HepG2 (cell line): ENCODE data around the gene CD58. TPM values are rescaled to one million over a fixed set of nuclear protein-coding genes. Genes with fewer than 3 reads are reported as not detected.

Source experiments
- ATAC-seq: fragments of 200-7000 bp; cut with Tn5 transposase; 3 replicates; pipeline ENCODE4 v1.9.1; 2020; ENCODE audit warnings: mild to moderate bottlenecking, moderate library complexity
- BruUV-seq: library from RNA; stranded (reverse); fragments of 400-500 nt; replicated peaks from 2 replicates; lab custom pipeline; 2021; lab: Mats Ljungman, UMichigan
- CTCF ChIA-PET: fragments of 300-600 bp; formaldehyde crosslinking; extraction: SDS; loops from one replicate; lab custom pipeline; 2021; ENCODE audit warnings: low total read pairs, inconsistent platforms, low intra/inter-chr PET ratio; lab: Yijun Ruan, JAX
- POLR2A ChIA-PET: fragments of 350-600 bp; sonication (Branson Sonifier 250); formaldehyde crosslinking; loops from one replicate; lab custom pipeline; 2020; ENCODE audit warnings: antibody characterized with exemption, inconsistent platforms; lab: Yijun Ruan, JAX
- DNase-seq: peaks from one replicate; pipeline ENCODE4 v3.0.0-alpha.2; 2015; ENCODE audit warnings: low spot score
- FAIRE-seq: peaks from 3 replicates; lab custom pipeline; 2011; peaks lifted over from hg19 to GRCh38; lab: Jason Lieb, UNC
- H2AFZ ChIP-seq: one replicate; pipeline ENCODE4 v1.6.1; 2011; ENCODE audit warnings: low read length, inconsistent platforms
- H3K27ac ChIP-seq: fragments of 300-600 bp; 3 replicates; pipeline ENCODE4 v1.8.0; 2011; ENCODE audit warnings: mixed run types, mild to moderate bottlenecking, mixed read lengths, low read length, inconsistent platforms; ENCODE audit not compliant: insufficient read depth; ENCODE audit errors: extremely low read length
- H3K27me3 ChIP-seq, 2 experiments: fragments of 200-600 bp in 1 of 2; 2 replicates in 1 of 2; 3 replicates in 1 of 2; pipeline versions ENCODE4 v1.6.0 to v1.8.0; 2011; ENCODE audit warnings: low read length in 2 of 2, mild to moderate bottlenecking in 2 of 2, moderate library complexity in 2 of 2, inconsistent platforms in 1 of 2; ENCODE audit not compliant: insufficient read depth in 2 of 2, control insufficient read depth in 1 of 2
- H3K36me3 ChIP-seq, 2 experiments: fragments of 200-600 bp in 1 of 2; replicated peaks in 1 of 2; 2 replicates in 1 of 2; 3 replicates in 1 of 2; pipeline versions ENCODE4 v1.5.1 to v1.8.0; 2011; ENCODE audit warnings: low read length in 2 of 2, inconsistent platforms in 1 of 2; ENCODE audit not compliant: insufficient read depth in 2 of 2, control insufficient read depth in 1 of 2
- H3K4me1 ChIP-seq: 2 replicates; pipeline ENCODE4 v1.5.1; 2012; ENCODE audit warnings: low read length, inconsistent platforms; ENCODE audit not compliant: insufficient read depth
- H3K4me2 ChIP-seq: 2 replicates; pipeline ENCODE4 v1.6.0; 2011; ENCODE audit warnings: low read depth, low read length, inconsistent platforms
- H3K4me3 ChIP-seq, 3 experiments: fragments of 200-600 bp in 1 of 3; sonication (generic), shearing (Covaris generic) in 1 of 3; replicated peaks in 1 of 3; 2 replicates each; pipeline ENCODE4 v1.5.1; 2011 to 2016; ENCODE audit warnings: low read length in 3 of 3, inconsistent platforms in 2 of 3, low read depth in 2 of 3, mild to moderate bottlenecking in 2 of 3, control low read depth in 1 of 3, mixed read lengths in 1 of 3; ENCODE audit not compliant: insufficient read depth in 1 of 3
- H3K79me2 ChIP-seq: one replicate; pipeline ENCODE4 v1.6.1; 2011; ENCODE audit warnings: low read length, inconsistent platforms; ENCODE audit not compliant: insufficient read depth
- H3K9ac ChIP-seq: 2 replicates; pipeline ENCODE4 v1.6.0; 2011; ENCODE audit warnings: mild to moderate bottlenecking, low read depth, low read length, inconsistent platforms; ENCODE audit not compliant: insufficient read depth
- H3K9me3 ChIP-seq: 2 replicates; pipeline ENCODE4 v1.5.1; 2012; ENCODE audit warnings: mild to moderate bottlenecking, low read length
- H4K20me1 ChIP-seq: 2 replicates; pipeline ENCODE4 v1.6.0; 2011; ENCODE audit warnings: inconsistent platforms, mild to moderate bottlenecking, low read length, moderate library complexity; ENCODE audit not compliant: insufficient read depth
- MXD4 ChIP-seq: IDR thresholded peaks from 2 replicates; pipeline ENCODE4 v1.6.1; 2016; ENCODE audit warnings: mild to moderate bottlenecking, missing biosample characterization, missing genetic modification reagents
- PAXIP1 ChIP-seq: sonication (generic); formaldehyde crosslinking; conservative IDR thresholded peaks from 2 replicates; pipeline ENCODE4 v1.4.0; 2020; ENCODE audit warnings: mild to moderate bottlenecking, missing genetic modification reagents, moderate library complexity
- SRF ChIP-seq: IDR thresholded peaks from 2 replicates; pipeline ENCODE4 v1.6.1; 2011; ENCODE audit warnings: mild to moderate bottlenecking, low read depth, low read length, moderate library complexity
- SRY ChIP-seq: sonication (generic); formaldehyde crosslinking; IDR thresholded peaks from 2 replicates; pipeline ENCODE4 v1.8.0; 2022; ENCODE audit warnings: mild to moderate bottlenecking, missing genetic modification reagents
- ZFP36L1 ChIP-seq: sonication (generic); formaldehyde crosslinking; IDR thresholded peaks from 2 replicates; pipeline ENCODE4 v1.8.0; 2022; ENCODE audit warnings: mild to moderate bottlenecking, missing genetic modification reagents, moderate library complexity
- ZNF432 ChIP-seq: sonication (generic); formaldehyde crosslinking; IDR thresholded peaks from 2 replicates; pipeline ENCODE4 v1.5.0; 2020; ENCODE audit warnings: missing genetic modification reagents, mild to moderate bottlenecking, borderline replicate concordance
- ZNF646 ChIP-seq: sonication (generic); formaldehyde crosslinking; IDR thresholded peaks from 2 replicates; pipeline ENCODE4 v1.9.0; 2021; ENCODE audit warnings: mild to moderate bottlenecking, missing genetic modification reagents
- ZNF792 ChIP-seq: IDR thresholded peaks from 2 replicates; pipeline ENCODE4 v1.6.1; 2016
- ZSCAN20 ChIP-seq: sonication (generic); formaldehyde crosslinking; IDR thresholded peaks from 2 replicates; pipeline ENCODE4 v1.4.0; 2020; ENCODE audit warnings: missing genetic modification reagents, mild to moderate bottlenecking, borderline replicate concordance
- WGBS: methylation state at CpG from one replicate; pipeline ENCODE4 v1.1.6; 2017; ENCODE audit warnings: low lambda C conversion rate; 5-methylcytosine and 5-hydroxymethylcytosine counted together
- in situ Hi-C: cut with HindIII; loops from 2 replicates; pipeline ENCODE4 v1.10.0; 2017; ENCODE audit warnings: low pct_unique_long_range_greater_than_20kb; ENCODE audit not compliant: extremely low pct_ligation_motif_present
- intact Hi-C: fragments of 100-400 bp; cut with micrococcal nuclease; formaldehyde crosslinking; loops from one replicate; pipeline ENCODE4 v1.10.0; 2022; ENCODE audit not compliant: unreplicated experiment
- polyA plus RNA-seq, 8 experiments: library from polyadenylated mRNA; depleted of rRNA in 3 of 8; stranded (reverse) in 7 of 8; unstranded in 1 of 8; fragments of >200 nt; fragmentation: Illumina TruSeq in 4 of 8; extraction: Trizol in 4 of 8; gene quantifications; 2 replicates each; pipeline versions ENCODE4 v1.2.1 to v1.2.3, GENCODE V29; 2011 to 2016; ENCODE audit warnings: low read depth in 4 of 8, missing spikeins in 1 of 8, mixed read lengths in 1 of 8; ENCODE audit not compliant: insufficient read depth in 1 of 8
- total RNA-seq, 5 experiments: library from RNA; depleted of rRNA; stranded (reverse); fragments of >200 nt; fragmentation: Illumina TruSeq; extraction: Trizol; gene quantifications; 2 replicates each; pipeline ENCODE4 v1.2.3, GENCODE V29; 2016; ENCODE audit warnings: low read depth in 1 of 5
- TF ChIP-seq, protein P1 (sequence below): sonication (generic); formaldehyde crosslinking; IDR thresholded peaks from 2 replicates; pipeline ENCODE4 v1.4.0; 2020; ENCODE audit warnings: missing genetic modification reagents, borderline replicate concordance

Gene CD58
- total and polyA plus RNA-seq, 2 of the 13 experiments (the other 11 are each of a cell fraction or from before 2014, with no cell fraction given): 9.4 to 13.5 TPM

DNA sequence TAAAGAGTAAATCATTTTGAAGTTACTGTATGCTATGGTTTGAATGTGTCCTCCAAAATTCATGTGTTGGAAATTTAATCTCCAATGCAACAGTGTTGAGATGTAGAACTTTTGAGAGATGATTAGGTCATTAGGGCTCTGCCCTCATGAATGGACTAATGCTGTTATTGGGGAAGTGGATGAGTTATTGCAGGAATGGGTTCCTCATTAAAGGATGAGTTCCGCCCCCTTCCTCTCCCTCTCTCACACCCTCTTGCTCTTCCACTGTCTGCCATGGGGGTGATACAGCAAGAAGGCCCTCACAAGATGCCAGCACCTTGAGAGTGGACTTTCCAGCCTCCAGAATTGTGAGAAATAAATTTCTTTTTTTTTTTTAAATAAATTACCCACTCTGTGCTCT is 100.2 kb downstream of the CD58 start:
- in situ Hi-C loops (no loop called here), intact Hi-C loops (no loop called here)
- Histone ChIP-seq H3K36me3 (peaks cover 2 to 8% of the 10 kb centered on the region in 2 experiments; a peak in 2 of 5 replicates), H3K27ac (no peak overlapping the region), H3K9ac (0 out of 2 replicates have a peak overlapping the region, but pooled peaks have one; percentile 4), H3K79me2 (peaks cover 83% of the 10 kb centered on the region), H3K27me3 (no peaks in the 10 kb centered on the region; a peak in 1 of 5 replicates), H2AFZ (no peak overlapping the region), H3K4me3 (no peak overlapping the region), H3K4me2 (no peak overlapping the region), H3K4me1 (peaks cover 95% of the 10 kb centered on the region), H3K9me3 (no peaks in the 10 kb centered on the region), H4K20me1 (no peaks in the 10 kb centered on the region)
- ChIA-PET CTCF (no interaction called here), POLR2A (interaction anchor here (1.0 to 7.2 kb wide), 2 partner anchors 53 to 59 kb away, joined by 3 to 129 read pairs; no protein-coding TSS in a partner anchor)
- no TSS peak for BruUV-seq
- WGBS: 100% methylated on average over 1 of the region's 1 CpG
- FAIRE-seq (no peak), ATAC-seq (no peak), DNase-seq (no peak)
- TF ChIP-seq SRY (CRISPR knock-in tag): no peak
- TF ChIP-seq ZFP36L1: no peak
- no peak for TF ChIP-seq MXD4
- TF ChIP-seq ZNF432 (CRISPR knock-in tag): no peak
- TF ChIP-seq PAXIP1 (CRISPR knock-in tag): no peak
- TF ChIP-seq, protein P1, sequence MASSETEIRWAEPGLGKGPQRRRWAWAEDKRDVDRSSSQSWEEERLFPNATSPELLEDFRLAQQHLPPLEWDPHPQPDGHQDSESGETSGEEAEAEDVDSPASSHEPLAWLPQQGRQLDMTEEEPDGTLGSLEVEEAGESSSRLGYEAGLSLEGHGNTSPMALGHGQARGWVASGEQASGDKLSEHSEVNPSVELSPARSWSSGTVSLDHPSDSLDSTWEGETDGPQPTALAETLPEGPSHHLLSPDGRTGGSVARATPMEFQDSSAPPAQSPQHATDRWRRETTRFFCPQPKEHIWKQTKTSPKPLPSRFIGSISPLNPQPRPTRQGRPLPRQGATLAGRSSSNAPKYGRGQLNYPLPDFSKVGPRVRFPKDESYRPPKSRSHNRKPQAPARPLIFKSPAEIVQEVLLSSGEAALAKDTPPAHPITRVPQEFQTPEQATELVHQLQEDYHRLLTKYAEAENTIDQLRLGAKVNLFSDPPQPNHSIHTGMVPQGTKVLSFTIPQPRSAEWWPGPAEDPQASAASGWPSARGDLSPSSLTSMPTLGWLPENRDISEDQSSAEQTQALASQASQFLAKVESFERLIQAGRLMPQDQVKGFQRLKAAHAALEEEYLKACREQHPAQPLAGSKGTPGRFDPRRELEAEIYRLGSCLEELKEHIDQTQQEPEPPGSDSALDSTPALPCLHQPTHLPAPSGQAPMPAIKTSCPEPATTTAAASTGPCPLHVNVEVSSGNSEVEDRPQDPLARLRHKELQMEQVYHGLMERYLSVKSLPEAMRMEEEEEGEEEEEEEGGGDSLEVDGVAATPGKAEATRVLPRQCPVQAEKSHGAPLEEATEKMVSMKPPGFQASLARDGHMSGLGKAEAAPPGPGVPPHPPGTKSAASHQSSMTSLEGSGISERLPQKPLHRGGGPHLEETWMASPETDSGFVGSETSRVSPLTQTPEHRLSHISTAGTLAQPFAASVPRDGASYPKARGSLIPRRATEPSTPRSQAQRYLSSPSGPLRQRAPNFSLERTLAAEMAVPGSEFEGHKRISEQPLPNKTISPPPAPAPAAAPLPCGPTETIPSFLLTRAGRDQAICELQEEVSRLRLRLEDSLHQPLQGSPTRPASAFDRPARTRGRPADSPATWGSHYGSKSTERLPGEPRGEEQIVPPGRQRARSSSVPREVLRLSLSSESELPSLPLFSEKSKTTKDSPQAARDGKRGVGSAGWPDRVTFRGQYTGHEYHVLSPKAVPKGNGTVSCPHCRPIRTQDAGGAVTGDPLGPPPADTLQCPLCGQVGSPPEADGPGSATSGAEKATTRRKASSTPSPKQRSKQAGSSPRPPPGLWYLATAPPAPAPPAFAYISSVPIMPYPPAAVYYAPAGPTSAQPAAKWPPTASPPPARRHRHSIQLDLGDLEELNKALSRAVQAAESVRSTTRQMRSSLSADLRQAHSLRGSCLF (CRISPR knock-in tag): no peak
- TF ChIP-seq SRF: no peak
- TF ChIP-seq ZNF792: no peak
- TF ChIP-seq ZSCAN20 (CRISPR knock-in tag): no peak
- TF ChIP-seq ZNF646 (CRISPR knock-in tag): no peak
